ENCODE measurements around the gene EPHA2.

The EPHA2 gene

DNA sequence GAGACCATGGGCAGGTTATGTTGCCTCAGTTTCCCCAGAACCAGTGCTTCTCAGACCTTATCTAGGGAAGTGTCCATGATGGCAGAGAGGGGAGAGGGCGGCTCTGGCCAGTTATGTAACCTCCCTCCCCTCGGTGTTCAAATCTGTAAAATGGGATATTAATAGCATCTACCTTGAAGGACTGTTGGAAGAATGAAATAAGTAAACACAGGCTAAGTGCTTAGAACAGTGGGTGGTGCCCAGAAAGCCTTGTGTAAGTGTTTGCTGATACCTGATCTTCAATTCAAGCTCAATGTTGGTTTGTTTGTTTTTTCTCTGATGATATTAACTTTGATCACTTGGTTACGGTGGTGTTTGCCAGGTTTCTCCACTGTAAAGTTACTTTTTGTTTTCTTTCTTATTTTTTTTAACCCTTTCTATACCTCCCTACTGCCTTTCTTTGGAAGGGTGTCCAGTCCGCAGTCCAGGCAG lies 34.9 kb downstream of the EPHA2 start:
- Mint-ChIP-seq H3K4me3 (no peak overlapping the region), H3K9me3 (no peaks in the 10 kb centered on the region), H3K36me3 (ENCODE audit: low read depth) (no peaks in the 10 kb centered on the region), H3K27me3 (ENCODE audit: low read depth) (no peaks in the 10 kb centered on the region), H3K27ac (no peak overlapping the region), H3K4me1 (ENCODE audit: low read depth) (peaks cover 7% of the 10 kb centered on the region)

DNA sequence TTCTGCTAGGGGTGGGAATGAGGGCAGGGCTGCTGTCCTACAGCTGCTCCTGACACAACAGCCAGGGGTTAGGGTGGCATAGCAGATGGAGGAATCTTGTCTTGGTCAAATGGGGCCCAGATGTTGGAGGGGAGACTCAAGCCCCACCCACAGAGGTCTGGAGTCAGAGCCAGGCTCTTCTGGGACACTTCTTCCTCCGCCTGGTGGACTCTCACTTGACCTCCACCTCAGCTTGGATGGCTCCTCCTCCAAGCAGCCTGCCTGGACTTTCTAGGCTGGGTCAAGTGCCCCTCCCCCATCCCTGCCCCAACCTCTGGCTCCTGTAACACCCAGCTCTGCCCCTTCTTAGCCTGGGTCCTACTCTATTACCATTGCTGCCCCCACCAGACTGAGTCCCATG lies 35.5 kb downstream of the EPHA2 start:
- Mint-ChIP-seq H3K36me3 (ENCODE audit: low read depth) (no peaks in the 10 kb centered on the region), H3K27ac (no peak overlapping the region)

DNA sequence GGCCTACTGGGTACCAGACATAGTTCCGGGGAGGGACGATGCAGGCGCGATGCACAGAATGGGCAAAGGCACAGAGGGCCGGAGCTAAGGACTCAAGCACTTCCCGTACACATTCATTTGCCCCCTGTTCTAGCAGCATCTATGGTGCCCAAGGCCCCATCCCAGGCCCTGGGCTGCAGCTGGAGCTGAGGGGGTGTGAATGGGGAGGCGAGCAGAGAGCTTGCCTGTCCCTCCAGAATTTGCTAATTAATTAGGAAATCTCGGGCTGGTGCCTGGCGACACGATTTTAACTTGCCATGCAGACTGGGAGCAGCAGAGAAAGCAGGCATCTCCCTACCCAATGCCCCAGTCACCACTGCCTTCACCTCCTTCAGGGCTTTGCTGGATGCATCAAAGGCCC lies 35.9 kb downstream of the EPHA2 start:
- Mint-ChIP-seq H3K27ac (no peak overlapping the region), H3K27me3 (ENCODE audit: low read depth) (no peaks in the 10 kb centered on the region), H3K36me3 (ENCODE audit: low read depth) (no peaks in the 10 kb centered on the region), H3K9me3 (no peaks in the 10 kb centered on the region), H3K4me1 (ENCODE audit: low read depth) (peaks cover 7% of the 10 kb centered on the region), H3K4me3 (no peak overlapping the region)

More for the DNA sequence above, 35.5 kb downstream of the EPHA2 start:
- no peaks in the 10 kb centered on the region for H3K9me3 Mint-ChIP-seq
- no peaks in the 10 kb centered on the region for H3K27me3 Mint-ChIP-seq (ENCODE audit: low read depth)
- H3K4me3 Mint-ChIP-seq, result no peak overlapping the region
- H3K4me1 Mint-ChIP-seq (ENCODE audit: low read depth), result peaks cover 7% of the 10 kb centered on the region

DNA sequence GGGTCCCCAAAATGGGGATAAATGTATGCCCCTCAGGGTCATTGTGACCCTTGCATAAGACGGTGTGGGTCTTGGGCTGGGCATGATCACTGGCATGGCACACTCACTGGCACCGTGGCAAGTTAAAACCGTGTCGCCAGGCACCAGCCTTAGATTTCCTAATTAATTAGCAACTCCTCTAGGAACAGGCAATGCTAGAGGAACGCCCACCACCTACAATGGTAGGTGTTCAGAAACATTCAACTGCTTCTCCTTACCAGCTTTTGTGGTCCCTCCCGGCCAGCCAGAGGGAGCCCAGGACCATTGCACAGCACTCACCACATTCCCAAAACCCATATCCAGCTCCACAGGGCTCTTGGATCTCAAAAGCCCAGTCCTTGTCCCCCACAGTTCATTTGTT lies 36.4 kb downstream of the EPHA2 start:
- no peaks in the 10 kb centered on the region for H3K27me3 Mint-ChIP-seq (ENCODE audit: low read depth)
- H3K4me3 Mint-ChIP-seq, result no peak overlapping the region
- H3K4me1 Mint-ChIP-seq (ENCODE audit: low read depth), result peaks cover 7% of the 10 kb centered on the region
- no peak overlapping the region for H3K27ac Mint-ChIP-seq
- no peaks in the 10 kb centered on the region for H3K9me3 Mint-ChIP-seq
- no peaks in the 10 kb centered on the region for H3K36me3 Mint-ChIP-seq (ENCODE audit: low read depth)

DNA sequence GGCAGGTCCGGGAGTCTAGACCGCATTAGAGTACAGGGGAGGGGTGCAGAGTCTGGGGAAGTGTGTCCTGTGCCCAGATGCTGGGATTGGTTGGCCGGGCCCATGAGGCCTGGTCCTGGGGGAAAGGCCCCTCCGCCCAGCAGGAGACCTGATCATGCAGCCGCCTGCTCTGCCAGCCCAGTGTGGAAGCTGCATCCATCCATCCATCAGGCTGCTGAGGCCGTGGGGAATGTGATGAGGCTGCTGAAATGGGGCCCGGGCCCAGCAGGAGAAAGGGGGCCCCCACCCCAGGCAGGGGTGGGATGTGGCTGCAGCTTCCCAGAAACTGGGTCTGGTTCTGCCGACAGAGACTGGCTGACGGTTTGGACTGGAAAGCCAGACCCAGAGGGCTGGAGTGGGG lies 37.2 kb downstream of the EPHA2 start:
- no peak overlapping the region for H3K4me3 Mint-ChIP-seq
- no peaks in the 10 kb centered on the region for H3K36me3 Mint-ChIP-seq (ENCODE audit: low read depth)
- no peaks in the 10 kb centered on the region for H3K9me3 Mint-ChIP-seq
- no peak overlapping the region for H3K27ac Mint-ChIP-seq
- H3K27me3 Mint-ChIP-seq (ENCODE audit: low read depth), result no peaks in the 10 kb centered on the region
- H3K4me1 Mint-ChIP-seq (ENCODE audit: low read depth), result peaks cover 7% of the 10 kb centered on the region

DNA sequence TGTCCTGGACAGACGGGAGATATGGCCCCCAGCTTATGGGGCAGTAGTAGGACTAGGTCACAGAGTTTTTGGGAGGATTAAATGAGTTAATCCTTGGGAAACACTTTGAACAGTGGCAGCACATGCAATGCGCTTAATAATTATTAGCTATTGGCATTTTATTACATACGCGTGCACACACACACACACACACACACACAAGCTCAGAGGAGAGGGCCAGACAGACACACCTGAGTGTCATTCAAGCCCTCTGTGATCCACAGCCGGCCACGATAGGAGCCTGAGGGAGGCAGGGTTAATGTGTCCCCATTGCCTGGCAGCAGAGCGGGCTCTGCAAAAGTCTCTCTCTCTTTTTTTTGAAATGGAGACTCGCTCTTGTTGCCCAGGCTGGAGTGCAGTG lies 37.9 kb downstream of the EPHA2 start:
- H3K9me3 Mint-ChIP-seq, result no peaks in the 10 kb centered on the region
- H3K27ac Mint-ChIP-seq, result no peak overlapping the region
- H3K4me3 Mint-ChIP-seq, result no peak overlapping the region
- no peaks in the 10 kb centered on the region for H3K27me3 Mint-ChIP-seq (ENCODE audit: low read depth)
- no peaks in the 10 kb centered on the region for H3K36me3 Mint-ChIP-seq (ENCODE audit: low read depth)
- peaks cover 3% of the 10 kb centered on the region for H3K4me1 Mint-ChIP-seq (ENCODE audit: low read depth)

DNA sequence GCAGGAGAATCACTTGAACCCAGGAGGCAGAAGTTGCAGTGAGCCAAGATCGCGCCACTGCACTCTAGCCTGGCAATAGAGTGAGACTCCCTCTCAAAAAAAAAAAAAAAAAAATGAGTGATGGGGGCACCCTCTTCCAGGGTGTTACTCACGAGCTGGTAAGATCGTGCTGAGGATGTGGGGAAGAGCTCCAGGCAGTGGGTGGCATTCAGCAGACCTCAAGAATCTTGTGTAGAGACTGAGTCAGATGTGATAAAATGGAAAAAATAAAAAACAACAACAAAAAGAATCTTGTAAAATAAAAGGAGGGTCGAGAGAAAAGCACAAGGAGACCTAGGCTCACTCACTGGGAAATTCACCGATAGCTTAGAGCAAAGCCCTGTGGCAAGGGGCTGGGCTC lies 38.5 kb downstream of the EPHA2 start:
- Mint-ChIP-seq H3K4me3 (no peak overlapping the region), H3K36me3 (ENCODE audit: low read depth) (no peaks in the 10 kb centered on the region), H3K9me3 (no peaks in the 10 kb centered on the region), H3K4me1 (ENCODE audit: low read depth) (no peaks in the 10 kb centered on the region), H3K27ac (no peak overlapping the region), H3K27me3 (ENCODE audit: low read depth) (no peaks in the 10 kb centered on the region)

DNA sequence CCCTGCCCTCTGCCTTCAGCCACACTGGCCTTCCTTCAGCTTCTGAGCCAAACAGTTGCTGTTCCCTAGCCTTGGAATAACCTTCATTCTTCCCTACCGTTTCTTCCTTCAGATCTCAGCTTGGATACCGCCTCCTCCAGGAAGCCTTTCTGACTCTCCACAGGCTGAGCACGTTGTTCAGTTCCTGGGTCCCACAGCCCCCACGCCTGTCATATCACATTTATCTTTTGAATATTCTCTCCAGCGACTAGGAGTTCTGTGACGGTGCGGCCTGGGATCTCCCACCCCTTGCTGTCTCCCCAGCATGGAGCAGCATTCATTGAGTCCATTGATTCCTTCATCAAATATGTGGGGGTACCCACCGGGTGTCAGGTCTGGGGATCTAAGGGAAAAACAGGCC lies 39.2 kb downstream of the EPHA2 start:
- Mint-ChIP-seq H3K27ac (no peak overlapping the region), H3K4me1 (ENCODE audit: low read depth) (no peaks in the 10 kb centered on the region), H3K27me3 (ENCODE audit: low read depth) (peaks cover 3% of the 10 kb centered on the region), H3K9me3 (no peaks in the 10 kb centered on the region), H3K36me3 (ENCODE audit: low read depth) (no peaks in the 10 kb centered on the region), H3K4me3 (no peak overlapping the region)

DNA sequence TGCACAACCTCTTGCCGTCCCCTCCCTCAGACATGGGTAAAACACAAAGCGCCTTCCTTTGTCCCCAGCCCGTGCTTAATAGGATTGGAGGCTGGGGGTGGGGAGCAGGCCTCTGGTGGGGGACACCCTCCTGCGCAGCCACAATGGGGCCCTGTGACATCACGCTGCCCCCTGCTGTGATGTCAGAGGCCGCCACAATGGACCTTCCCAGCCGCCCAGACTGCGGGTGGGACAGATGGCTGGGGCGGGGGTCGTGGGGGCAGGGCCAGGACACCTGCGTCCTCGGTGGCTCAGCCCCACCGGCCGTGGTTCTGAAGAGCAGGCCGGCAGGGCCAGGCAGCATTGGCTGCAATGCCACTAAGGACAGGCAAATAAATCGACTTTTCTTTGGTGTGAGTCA lies 39.9 kb downstream of the EPHA2 start:
- Mint-ChIP-seq H3K27ac (no peak overlapping the region), H3K4me1 (ENCODE audit: low read depth) (no peaks in the 10 kb centered on the region), H3K9me3 (no peaks in the 10 kb centered on the region), H3K27me3 (ENCODE audit: low read depth) (peaks cover 4% of the 10 kb centered on the region), H3K4me3 (no peak overlapping the region), H3K36me3 (ENCODE audit: low read depth) (no peaks in the 10 kb centered on the region)

DNA sequence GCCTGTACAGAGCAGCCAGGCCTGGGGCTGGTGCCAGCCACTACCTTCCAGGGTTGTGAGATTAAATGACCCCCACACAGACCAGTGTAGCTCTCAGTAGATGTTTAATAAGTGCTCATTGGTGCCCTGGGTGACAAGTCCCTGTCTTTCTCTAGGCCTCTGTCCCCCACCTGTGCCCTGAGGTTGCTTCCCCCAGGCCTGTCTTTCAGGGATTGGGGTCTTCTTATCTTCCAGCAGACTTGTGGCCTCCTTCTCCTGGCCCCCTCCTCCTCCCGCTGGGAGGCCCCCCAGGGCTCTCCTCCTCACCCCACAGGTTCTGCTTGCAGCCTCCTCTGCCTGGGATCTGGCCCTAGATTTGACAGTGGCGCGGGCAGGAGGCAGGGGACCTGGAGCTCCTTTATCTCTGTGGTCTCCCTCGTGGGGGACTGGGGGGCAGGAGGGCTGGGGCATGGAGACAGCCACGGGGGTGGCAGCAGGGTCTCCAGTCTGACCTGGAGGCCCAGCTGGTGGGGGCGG lies 40.3 kb downstream of the EPHA2 start:
- Mint-ChIP-seq H3K4me3 (no peak overlapping the region), H3K36me3 (ENCODE audit: low read depth) (no peaks in the 10 kb centered on the region), H3K27me3 (ENCODE audit: low read depth) (peaks cover 4% of the 10 kb centered on the region), H3K9me3 (no peaks in the 10 kb centered on the region), H3K4me1 (ENCODE audit: low read depth) (no peaks in the 10 kb centered on the region), H3K27ac (no peak overlapping the region)

DNA sequence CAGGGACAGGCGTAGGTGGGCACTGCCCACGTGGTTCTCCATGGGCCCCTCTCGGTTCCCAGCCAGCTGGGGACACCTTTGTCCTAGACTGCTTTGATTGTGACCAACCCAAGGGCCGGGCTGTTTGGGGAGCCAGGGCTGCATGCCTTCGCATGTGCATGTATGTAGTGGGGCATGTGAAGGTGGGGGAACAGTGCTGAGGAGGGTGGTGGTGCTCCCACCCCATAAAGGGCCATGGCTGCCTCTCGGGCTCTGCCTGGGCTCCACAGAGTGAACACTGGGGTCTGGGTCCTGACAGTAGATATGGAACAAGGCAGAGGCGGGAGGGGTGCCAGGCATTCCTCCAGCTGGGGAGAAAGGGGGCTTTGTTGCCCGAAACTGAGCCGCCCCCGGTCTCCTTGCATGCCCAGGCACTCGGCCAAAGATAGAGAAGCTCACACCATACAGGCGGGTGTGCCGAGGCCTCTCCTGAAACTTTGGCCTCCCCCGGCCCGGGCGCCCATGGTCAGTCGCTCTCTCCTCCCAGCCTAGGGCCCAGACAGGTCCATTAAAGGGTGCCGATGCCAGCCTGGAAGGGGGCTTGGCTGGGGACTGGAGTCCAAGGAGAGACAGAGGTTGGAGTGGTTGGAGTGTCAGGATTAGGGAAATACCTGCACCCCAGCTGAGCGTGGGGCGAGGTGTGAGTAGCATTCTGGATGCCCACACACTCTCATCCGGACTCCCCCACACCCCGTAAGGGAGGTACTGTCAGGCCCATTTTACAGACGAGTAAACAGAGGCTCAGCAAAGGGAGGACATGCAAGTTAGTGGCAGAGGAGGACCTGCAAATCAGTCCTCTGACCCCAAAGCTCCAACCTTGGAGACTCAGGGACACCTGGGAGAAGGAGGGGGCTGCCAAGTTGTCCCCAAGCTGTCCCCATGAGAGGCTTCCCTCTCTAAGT lies 41.1 kb downstream of the EPHA2 start:
- peaks cover 4% of the 10 kb centered on the region for H3K27me3 Mint-ChIP-seq (ENCODE audit: low read depth)

DNA sequence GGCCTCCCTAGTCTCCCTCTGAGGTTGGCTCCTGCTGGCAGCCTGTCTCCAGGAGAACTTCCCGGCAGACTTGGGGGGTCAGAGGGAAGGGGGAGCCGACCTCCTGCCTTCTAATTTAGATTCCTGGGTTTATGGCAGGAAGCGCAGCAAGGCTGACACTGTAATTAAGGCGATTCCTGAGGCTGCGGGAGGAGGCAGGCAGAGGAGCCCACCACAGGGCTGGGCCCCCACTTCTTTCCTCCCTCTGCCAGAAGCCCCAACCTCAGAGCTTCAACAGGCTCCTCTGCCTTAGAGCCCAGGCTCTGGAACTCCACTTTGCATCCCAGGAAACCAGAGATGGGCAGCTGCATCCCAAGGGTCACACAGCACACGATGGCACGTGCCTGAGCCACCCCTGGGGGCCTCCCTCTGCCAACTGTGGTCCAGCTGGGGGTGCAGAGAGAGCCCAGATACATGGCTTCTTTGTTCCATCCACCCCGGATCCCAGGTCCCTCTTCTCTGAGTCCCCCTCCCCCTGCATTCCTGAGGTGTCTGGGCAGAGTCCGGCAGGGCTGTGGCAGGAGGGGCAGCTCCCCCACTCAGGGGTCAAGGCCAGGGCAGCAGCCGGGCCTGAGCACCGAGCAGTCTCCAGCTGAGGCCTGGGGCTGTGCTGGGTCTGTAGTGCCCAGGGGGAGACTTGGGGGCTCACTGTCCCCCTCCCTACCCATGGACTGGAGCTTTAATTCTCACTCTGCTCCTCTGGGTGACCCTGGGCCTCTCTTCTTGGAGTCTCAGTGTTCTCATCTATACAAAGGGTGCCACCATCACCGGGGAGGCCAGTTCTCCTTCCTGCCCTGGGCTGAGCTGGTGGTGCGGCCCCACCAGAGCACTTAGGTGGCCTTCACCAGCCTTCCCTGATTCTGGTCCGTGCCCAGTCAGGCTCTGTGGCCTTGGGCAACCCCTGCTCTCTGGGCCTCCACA lies 43.0 kb downstream of the EPHA2 start:
- H3K4me1 Mint-ChIP-seq (ENCODE audit: low read depth), result no peaks in the 10 kb centered on the region
- H3K4me3 Mint-ChIP-seq, result no peak overlapping the region
- peaks cover 5% of the 10 kb centered on the region for H3K9me3 Mint-ChIP-seq
- H3K27me3 Mint-ChIP-seq (ENCODE audit: low read depth), result peaks cover 9% of the 10 kb centered on the region
- H3K36me3 Mint-ChIP-seq (ENCODE audit: low read depth), result no peaks in the 10 kb centered on the region
- no peak overlapping the region for H3K27ac Mint-ChIP-seq

More for the DNA sequence above, 41.1 kb downstream of the EPHA2 start:
- H3K4me1 Mint-ChIP-seq (ENCODE audit: low read depth), result no peaks in the 10 kb centered on the region
- H3K36me3 Mint-ChIP-seq (ENCODE audit: low read depth), result no peaks in the 10 kb centered on the region
- H3K9me3 Mint-ChIP-seq, result no peaks in the 10 kb centered on the region
- no peak overlapping the region for H3K4me3 Mint-ChIP-seq
- no peak overlapping the region for H3K27ac Mint-ChIP-seq

DNA sequence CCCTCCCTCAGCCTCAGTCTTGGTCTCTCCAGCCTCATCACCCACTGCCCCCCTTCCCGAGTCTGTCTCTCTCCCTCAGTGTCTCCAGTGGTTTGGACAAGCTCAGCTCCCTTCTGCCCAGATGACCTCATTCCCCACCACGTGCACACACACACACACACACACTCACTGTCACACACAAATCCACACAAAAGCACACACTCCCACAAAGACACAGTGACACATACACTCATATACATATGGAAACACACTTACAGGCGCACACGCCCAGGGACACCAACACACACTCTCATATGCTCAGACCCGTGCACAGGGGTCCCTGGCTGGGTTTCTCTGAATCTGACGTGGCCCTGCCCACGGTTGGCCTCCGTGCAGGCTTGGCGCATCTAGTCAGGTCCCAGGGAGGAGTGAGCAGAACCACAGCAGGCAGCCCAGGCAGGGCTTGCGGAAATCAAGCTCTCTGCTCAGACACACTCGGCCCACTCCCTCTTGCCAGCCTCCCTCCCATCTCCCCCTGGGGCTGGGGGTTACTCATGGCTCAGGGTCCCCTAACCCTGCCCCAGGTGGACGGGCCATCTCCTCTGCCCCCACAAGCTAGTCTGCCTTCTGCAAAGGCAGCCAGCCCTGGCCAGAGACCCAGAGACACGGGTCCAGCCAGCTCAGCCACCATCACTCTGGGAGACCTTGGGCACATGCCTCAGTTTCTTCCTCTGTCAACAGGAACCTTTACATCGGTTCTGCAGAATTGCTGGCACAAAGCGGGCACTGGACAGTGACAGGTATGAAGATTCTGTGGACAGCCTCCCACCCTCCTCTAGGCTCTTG lies 43.9 kb downstream of the EPHA2 start:
- H3K4me3 Mint-ChIP-seq, result no peak overlapping the region
- no peaks in the 10 kb centered on the region for H3K4me1 Mint-ChIP-seq (ENCODE audit: low read depth)
- no peak overlapping the region for H3K27ac Mint-ChIP-seq
- peaks cover 9% of the 10 kb centered on the region for H3K9me3 Mint-ChIP-seq
- peaks cover 16% of the 10 kb centered on the region for H3K27me3 Mint-ChIP-seq (ENCODE audit: low read depth)
- no peaks in the 10 kb centered on the region for H3K36me3 Mint-ChIP-seq (ENCODE audit: low read depth)

DNA sequence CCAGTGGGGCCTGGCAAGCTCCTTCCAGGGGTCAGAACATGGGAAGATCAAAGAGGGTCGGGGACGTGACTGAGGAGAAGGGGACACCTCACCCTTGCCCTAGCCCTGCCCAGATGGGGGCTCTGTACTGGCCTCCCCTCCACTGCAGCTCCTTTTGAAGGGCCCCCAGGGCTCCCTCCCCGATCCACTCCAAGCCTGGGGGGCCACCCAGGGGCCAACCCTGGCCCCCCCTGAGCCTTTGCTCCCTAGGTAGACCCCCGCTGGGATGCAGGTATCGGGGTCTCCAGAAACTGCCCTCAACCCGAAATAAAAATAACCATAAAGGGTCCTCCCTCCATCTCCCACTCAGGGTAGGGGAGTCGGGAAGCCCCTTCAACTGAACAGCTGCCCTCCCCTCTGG lies 45.0 kb downstream of the EPHA2 start:
- H3K27ac Mint-ChIP-seq, result no peak overlapping the region
- peaks cover 9% of the 10 kb centered on the region for H3K9me3 Mint-ChIP-seq
- H3K4me1 Mint-ChIP-seq (ENCODE audit: low read depth), result no peaks in the 10 kb centered on the region
- no peak overlapping the region for H3K4me3 Mint-ChIP-seq
- H3K27me3 Mint-ChIP-seq (ENCODE audit: low read depth), result peaks cover 18% of the 10 kb centered on the region
- no peaks in the 10 kb centered on the region for H3K36me3 Mint-ChIP-seq (ENCODE audit: low read depth)
